ENCODE measurements around the gene SPEM1. TPM values are rescaled to one million over a fixed set of nuclear protein-coding genes. Genes with fewer than 3 reads are reported as not detected.

SPEM1 gene
- total RNA-seq, 1 experiment from 2014 or later: 0.33 TPM

- DNase-seq: peak; percentile 85
- Histone ChIP-seq H3K18ac (ENCODE audit: insufficient read length, low read depth, low read length) (peak overlapping the region; percentile 98), H3K14ac (ENCODE audit: insufficient read depth, low read length) (peak overlapping the region; percentile 97), H3K27me3 (ENCODE audit: insufficient read depth, low read length) (peaks cover 7% of the 10 kb centered on the region), H3K4ac (ENCODE audit: low read depth, low read length) (no peak overlapping the region), H2BK20ac (ENCODE audit: low read depth, low read length, poor library complexity, severe bottlenecking) (no peak overlapping the region), H4K8ac (replicated peaks; ENCODE audit: insufficient read length, low read depth, low read length) (no peak overlapping the region), H3K27ac (ENCODE audit: insufficient read length, low read depth, low read length) (peak overlapping the region; percentile 1), H2BK120ac (ENCODE audit: low read depth, low read length, poor library complexity, severe bottlenecking) (no peak overlapping the region), H3K9ac (ENCODE audit: extremely low read depth, insufficient read length, low read length) (peak overlapping the region; percentile 73), H3K79me2 (ENCODE audit: insufficient read depth, low read length) (no peaks in the 10 kb centered on the region), H4K20me1 (ENCODE audit: control insufficient read depth, insufficient read depth, insufficient read length) (no peaks in the 10 kb centered on the region), H3T11ph (ENCODE audit: low read length) (no peak overlapping the region), H3K23ac (ENCODE audit: insufficient read length, low read depth, low read length) (no peak overlapping the region), H3K4me2 (ENCODE audit: insufficient read depth, insufficient read length, low read length) (peak overlapping the region; percentile 60), H4K91ac (ENCODE audit: insufficient read length, low read depth, low read length) (no peak overlapping the region), H2AFZ (ENCODE audit: low read length) (no peak overlapping the region), H3K23me2 (ENCODE audit: insufficient read length, low read depth, low read length, poor library complexity, severe bottlenecking) (peaks cover 36% of the 10 kb centered on the region), H3K4me1 (ENCODE audit: insufficient read depth, low read length) (no peaks in the 10 kb centered on the region; the same call in 1 of the 2 replicates), H2BK5ac (ENCODE audit: insufficient read length, low read length) (no peak overlapping the region), H2AK5ac (ENCODE audit: insufficient read length, low read length) (no peak overlapping the region), H3K56ac (ENCODE audit: insufficient read length, low read depth, low read length) (no peak overlapping the region), H3K9me3 (ENCODE audit: control insufficient read depth, low read depth, low read length) (no peaks in the 10 kb centered on the region), H2BK12ac (ENCODE audit: insufficient read length, low read depth, low read length) (no peak overlapping the region), H3K79me1 (ENCODE audit: insufficient read depth, low read depth, low read length, poor library complexity, severe bottlenecking) (no peaks in the 10 kb centered on the region), H2BK15ac (ENCODE audit: low read depth, low read length) (no peak overlapping the region), H4K5ac (ENCODE audit: insufficient read length, low read depth, low read length) (peak overlapping the region; percentile 53)
- Mint-ChIP-seq H3K27ac (peak overlapping the region; percentile 97 to 99 (median 99)), H3K4me3 (peak overlapping the region; percentile 93 to 98), H3K4me1 (peaks cover 36 to 44% of the 10 kb centered on the region in 2 experiments), H3K9me3 (no peaks in the 10 kb centered on the region; a peak in 1 of 5 replicates), H3K36me3 (ENCODE audit: insufficient read depth in 1 of 3, low read depth in 3 of 3) (peaks cover 0 to 13% (median 2%) of the 10 kb centered on the region in 3 experiments; a peak in 3 of 7 replicates), H3K27me3 (ENCODE audit: low read depth) (peaks cover 32% of the 10 kb centered on the region)
- TF ChIP-seq, protein P1, sequence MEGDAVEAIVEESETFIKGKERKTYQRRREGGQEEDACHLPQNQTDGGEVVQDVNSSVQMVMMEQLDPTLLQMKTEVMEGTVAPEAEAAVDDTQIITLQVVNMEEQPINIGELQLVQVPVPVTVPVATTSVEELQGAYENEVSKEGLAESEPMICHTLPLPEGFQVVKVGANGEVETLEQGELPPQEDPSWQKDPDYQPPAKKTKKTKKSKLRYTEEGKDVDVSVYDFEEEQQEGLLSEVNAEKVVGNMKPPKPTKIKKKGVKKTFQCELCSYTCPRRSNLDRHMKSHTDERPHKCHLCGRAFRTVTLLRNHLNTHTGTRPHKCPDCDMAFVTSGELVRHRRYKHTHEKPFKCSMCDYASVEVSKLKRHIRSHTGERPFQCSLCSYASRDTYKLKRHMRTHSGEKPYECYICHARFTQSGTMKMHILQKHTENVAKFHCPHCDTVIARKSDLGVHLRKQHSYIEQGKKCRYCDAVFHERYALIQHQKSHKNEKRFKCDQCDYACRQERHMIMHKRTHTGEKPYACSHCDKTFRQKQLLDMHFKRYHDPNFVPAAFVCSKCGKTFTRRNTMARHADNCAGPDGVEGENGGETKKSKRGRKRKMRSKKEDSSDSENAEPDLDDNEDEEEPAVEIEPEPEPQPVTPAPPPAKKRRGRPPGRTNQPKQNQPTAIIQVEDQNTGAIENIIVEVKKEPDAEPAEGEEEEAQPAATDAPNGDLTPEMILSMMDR (conservative IDR thresholded peaks at IDR 0.05): no peak
- no CpG with 5 or more reads among the region's 46 CpGs for WGBS (ENCODE audit: extremely low coverage, insufficient read length, low lambda C conversion rate)
These were observed 20.1 kb downstream of the SPEM1 start for GRCh38 chr17:7440113-7440833.
